GM13977 (cell line): ENCODE data around the gene SERTM2.

ENCODE experiments used
- DNase-seq: peaks from one replicate; pipeline ENCODE4 v3.0.0; 2012; ENCODE audit warnings: low spot score
- in situ Hi-C: fragments of 300-500 bp; cut with MboI; formaldehyde crosslinking; loops from one replicate; pipeline ENCODE4 v1.12.0; 2022; ENCODE audit warnings: low sequenced_read_pairs, low pct_unique_long_range_greater_than_20kb, mixed read lengths, inconsistent platforms; ENCODE audit not compliant: unreplicated experiment
- TF ChIP-seq, protein P1 (sequence below): IDR thresholded peaks from 2 replicates; pipeline ENCODE4 v1.5.1; 2012; ENCODE audit warnings: mild to moderate bottlenecking, control low read depth; ENCODE audit not compliant: insufficient read depth; ENCODE audit errors: extremely low read depth, missing control alignments

The SERTM2 gene

DNA sequence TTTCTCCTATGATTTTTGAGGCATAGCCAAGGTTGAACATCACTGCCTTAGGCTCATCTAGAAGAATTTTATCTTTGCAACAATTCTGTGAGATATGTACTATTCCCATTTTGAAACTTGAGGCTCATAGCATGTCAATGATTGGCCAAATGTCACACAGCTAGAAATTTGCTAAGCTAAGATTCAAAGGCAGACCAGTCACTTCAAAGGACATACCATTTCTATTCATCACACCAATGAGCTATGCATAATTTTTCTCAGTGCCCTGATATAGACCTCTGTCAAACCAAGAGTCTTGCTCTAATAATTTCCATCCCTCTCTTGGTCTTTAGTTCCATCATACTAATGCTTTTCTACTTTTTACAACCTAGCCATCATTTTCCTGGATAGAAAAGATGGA is 27.6 kb upstream of the SERTM2 start:
- in situ Hi-C loops: no loop called here
- TF ChIP-seq, protein P1, sequence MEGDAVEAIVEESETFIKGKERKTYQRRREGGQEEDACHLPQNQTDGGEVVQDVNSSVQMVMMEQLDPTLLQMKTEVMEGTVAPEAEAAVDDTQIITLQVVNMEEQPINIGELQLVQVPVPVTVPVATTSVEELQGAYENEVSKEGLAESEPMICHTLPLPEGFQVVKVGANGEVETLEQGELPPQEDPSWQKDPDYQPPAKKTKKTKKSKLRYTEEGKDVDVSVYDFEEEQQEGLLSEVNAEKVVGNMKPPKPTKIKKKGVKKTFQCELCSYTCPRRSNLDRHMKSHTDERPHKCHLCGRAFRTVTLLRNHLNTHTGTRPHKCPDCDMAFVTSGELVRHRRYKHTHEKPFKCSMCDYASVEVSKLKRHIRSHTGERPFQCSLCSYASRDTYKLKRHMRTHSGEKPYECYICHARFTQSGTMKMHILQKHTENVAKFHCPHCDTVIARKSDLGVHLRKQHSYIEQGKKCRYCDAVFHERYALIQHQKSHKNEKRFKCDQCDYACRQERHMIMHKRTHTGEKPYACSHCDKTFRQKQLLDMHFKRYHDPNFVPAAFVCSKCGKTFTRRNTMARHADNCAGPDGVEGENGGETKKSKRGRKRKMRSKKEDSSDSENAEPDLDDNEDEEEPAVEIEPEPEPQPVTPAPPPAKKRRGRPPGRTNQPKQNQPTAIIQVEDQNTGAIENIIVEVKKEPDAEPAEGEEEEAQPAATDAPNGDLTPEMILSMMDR: no peak
- DNase-seq: no peak

GRCh38 chrX:111490688-111491087 is 20.8 kb upstream of the SERTM2 start:
- no peak for DNase-seq
- TF ChIP-seq, protein P1: no peak
- in situ Hi-C loops: no loop called here

DNA sequence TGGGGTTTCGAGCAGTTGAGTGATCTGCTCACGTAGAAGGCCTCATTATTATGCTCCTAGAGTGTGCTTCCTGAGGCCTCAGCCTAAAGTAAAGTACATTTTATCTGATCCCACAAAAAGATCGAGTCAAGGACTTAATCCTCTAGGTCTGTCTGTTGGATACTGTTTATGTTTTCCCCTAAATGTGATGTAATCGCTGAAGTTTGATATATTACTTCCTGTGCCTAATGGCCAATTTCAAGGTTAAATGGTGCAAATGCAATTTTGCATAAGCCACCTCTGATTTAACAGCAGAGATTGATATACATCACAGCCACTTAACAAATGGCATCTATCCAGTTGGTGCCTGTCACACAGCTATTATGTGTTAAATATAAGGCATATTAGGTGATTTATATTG is 19.4 kb upstream of the SERTM2 start:
- TF ChIP-seq, protein P1: no peak
- in situ Hi-C loops: no loop called here
- DNase-seq: no peak

DNA sequence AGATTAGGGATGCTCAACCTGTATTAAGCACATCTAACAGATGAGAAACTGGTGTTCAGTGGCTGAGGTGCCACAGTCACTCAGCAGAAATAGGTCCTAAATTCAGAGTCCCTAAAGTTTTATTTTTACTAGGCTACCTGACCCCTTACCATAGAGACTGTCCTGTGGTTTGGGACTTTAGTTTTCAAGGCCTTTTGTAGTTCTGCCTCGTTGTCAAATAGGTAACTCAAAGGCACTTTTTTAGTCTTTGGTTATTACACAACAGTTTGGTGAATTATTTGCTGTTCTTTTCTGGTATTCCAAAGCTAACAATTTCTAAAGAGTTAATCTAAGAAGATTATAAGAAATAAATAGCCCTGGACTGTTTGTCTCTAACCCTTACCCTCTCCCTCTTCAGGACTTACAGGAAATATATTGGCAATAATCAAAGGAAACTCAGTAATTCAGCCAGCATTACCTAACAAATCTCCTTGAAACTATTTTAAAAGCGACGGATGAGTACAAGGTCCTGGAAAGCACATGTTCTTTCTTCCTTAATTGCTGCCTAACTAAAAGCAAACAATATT is 12.8 kb upstream of the SERTM2 start:
- TF ChIP-seq, protein P1: no peak
- no peak for DNase-seq
- in situ Hi-C loops: no loop called here

DNA sequence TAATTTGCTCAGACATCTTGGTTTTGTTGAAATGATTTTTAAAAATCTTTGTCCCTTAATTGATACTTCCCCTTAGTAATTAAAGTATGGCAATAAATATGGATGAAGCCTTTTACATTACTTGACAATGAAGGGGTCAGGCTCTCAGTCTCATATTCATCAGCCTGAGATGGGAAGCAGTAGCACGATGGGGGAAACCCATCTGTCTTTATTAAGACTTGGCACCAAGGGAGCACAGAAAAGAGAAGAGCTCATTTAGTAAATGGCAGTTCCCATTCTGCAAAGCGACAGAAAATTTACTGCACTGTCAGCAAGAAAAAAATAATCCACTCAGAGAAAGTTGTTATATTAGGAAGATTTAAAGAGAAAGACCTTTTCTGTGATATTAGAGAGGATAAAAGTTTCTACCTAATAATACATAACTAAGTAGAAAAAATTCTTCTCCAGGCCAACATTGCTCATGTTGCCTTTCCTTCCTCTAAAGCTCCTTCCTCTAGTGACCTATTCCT is 7.9 kb upstream of the SERTM2 start:
- no peak for DNase-seq
- in situ Hi-C loops: no loop called here
- TF ChIP-seq, protein P1: no peak

DNA sequence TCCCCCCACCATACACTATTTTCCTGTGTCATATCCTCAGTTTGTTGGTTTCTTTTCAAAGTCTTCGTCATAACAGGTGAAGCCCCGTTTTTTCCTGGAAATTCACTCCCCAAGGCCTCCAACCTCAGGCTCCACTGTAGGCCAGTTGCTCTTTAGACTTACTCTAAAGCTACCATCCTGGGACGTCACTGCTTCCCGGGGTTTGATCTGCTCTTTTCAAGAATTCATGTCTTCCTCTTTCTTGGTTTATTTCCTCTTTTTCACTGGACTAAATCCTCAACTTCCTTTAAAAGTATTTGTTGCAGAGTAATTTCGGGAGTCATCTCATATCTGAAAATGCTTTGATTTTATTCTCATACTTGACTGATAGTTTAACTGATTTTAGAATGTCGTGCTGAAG is 6.5 kb upstream of the SERTM2 start:
- in situ Hi-C loops: no loop called here
- no peak for DNase-seq
- TF ChIP-seq, protein P1: no peak
